ENCODE results near the gene CCDC177.
A peak's percentile ranks its signal among the peaks of the same experiment; 100 is the strongest.
"Not testable (repeated sequence)": the region's sequence is repeated elsewhere in the genome, so short reads cannot be mapped to it uniquely, and the experiment has no call there.

Gene CCDC177

GRCh38 chr14:69611172-69612013 is 36.7 kb upstream of the CCDC177 start, which contains the start of gene SUSD6:
SUSD6 (plus strand) TSS chr14:69611596; CDS start chr14:69658593, 46,997 bp downstream.
- no peak for TF ChIP-seq CTCF (IDR thresholded peaks at IDR 0.05; ENCODE audit: extremely low read depth, missing control alignments)
- DNase-seq (ENCODE audit: low spot score): peak; percentile 96

- TF ChIP-seq CTCF (IDR thresholded peaks at IDR 0.05; ENCODE audit: extremely low read depth, missing control alignments): no peak
- DNase-seq (ENCODE audit: low spot score): no peak
Observed at GRCh38 chr14:69610874-69611171, 36.2 kb upstream of the CCDC177 start.

- no peak for DNase-seq (ENCODE audit: low spot score)
- no peak for TF ChIP-seq CTCF (IDR thresholded peaks at IDR 0.05; ENCODE audit: extremely low read depth, missing control alignments)
Observed at GRCh38 chr14:69610020-69610873, 35.6 kb upstream of the CCDC177 start.

- no peak for TF ChIP-seq CTCF (IDR thresholded peaks at IDR 0.05; ENCODE audit: extremely low read depth, missing control alignments)
- DNase-seq (ENCODE audit: low spot score): no peak
Observed at GRCh38 chr14:69606258-69607184, 31.9 kb upstream of the CCDC177 start.

GRCh38 chr14:69605738-69606137 is 31.1 kb upstream of the CCDC177 start:
- DNase-seq (ENCODE audit: low spot score): no peak
- TF ChIP-seq CTCF (IDR thresholded peaks at IDR 0.05; ENCODE audit: extremely low read depth, missing control alignments): no peak

GRCh38 chr14:69600304-69600891 is 25.7 kb upstream of the CCDC177 start:
- DNase-seq (ENCODE audit: low spot score): no peak
- no peak for TF ChIP-seq CTCF (IDR thresholded peaks at IDR 0.05; ENCODE audit: extremely low read depth, missing control alignments)

- DNase-seq (ENCODE audit: low spot score): not testable (repeated sequence)
Observed at GRCh38 chr14:69599431-69599830, 24.8 kb upstream of the CCDC177 start.
